Tibial nerve (tissue), 3 donors: ENCODE measurements around the gene ADRA2C.

Source experiments
- POLR2A ChIP-seq, 2 donors: fragments of 450-650 bp; IDR thresholded peaks; one replicate each; pipeline ENCODE4 v1.6.1; 2017; ENCODE audit warnings: antibody characterized with exemption in 2 of 2, mild to moderate bottlenecking in 2 of 2, moderate library complexity in 2 of 2
- TF ChIP-seq, protein P1 (sequence below), 5 experiments: fragments of 200-600 bp in 3 of 5; fragments of 450-650 bp in 2 of 5; sonication (generic) in 3 of 5; IDR thresholded peaks; one replicate each; pipeline ENCODE4 v1.5.1; 2016 to 2019; ENCODE audit warnings: antibody characterized with exemption in 5 of 5, mild to moderate bottlenecking in 3 of 5, moderate library complexity in 2 of 5

DNA sequence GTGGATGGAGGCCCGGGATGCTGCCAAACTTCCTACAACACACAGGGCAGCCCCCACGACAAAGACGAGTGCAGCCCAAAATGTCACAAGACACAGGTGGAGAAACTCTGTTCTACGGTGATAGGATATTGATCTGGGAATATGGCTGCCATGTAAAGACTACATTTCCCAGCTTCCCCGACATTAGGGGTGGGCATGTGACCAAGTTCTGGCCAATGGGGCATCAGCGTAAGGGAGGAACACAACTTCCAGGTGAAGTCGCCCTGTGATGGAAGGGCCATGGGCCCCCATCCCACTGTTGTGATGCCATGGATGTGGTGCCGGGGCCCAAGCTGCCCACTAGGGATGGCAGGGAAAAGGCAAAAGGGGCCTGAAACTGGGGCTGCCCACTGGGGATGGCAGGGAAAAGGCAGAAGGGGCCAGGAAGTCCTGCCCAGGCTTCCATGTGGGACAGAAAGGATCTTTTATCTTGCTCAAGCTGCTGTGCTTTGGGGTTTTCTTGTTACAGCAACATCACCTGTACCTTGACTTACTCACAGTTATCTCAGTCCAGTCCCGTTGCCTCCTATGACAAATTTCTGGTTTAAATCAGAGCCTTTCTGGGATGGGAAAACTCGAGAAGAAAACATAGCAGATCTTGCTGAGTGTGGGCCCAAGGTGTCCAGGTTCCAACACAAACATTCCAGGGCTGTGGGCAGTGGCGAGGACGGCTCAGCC lies 9.7 kb upstream of the ADRA2C start:
- TF ChIP-seq, protein P1, sequence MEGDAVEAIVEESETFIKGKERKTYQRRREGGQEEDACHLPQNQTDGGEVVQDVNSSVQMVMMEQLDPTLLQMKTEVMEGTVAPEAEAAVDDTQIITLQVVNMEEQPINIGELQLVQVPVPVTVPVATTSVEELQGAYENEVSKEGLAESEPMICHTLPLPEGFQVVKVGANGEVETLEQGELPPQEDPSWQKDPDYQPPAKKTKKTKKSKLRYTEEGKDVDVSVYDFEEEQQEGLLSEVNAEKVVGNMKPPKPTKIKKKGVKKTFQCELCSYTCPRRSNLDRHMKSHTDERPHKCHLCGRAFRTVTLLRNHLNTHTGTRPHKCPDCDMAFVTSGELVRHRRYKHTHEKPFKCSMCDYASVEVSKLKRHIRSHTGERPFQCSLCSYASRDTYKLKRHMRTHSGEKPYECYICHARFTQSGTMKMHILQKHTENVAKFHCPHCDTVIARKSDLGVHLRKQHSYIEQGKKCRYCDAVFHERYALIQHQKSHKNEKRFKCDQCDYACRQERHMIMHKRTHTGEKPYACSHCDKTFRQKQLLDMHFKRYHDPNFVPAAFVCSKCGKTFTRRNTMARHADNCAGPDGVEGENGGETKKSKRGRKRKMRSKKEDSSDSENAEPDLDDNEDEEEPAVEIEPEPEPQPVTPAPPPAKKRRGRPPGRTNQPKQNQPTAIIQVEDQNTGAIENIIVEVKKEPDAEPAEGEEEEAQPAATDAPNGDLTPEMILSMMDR (IDR thresholded peaks at IDR 0.05): no peak
- no peak for TF ChIP-seq POLR2A (IDR thresholded peaks at IDR 0.05)
